ENCODE data around the gene ARHGAP15. TPM values are rescaled to one million over a fixed set of nuclear protein-coding genes. Genes with fewer than 3 reads are reported as not detected.

The ARHGAP15 gene
- total and polyA plus RNA-seq, 8 donors = 0.69 to 5.2 (median 1.5) TPM

DNA sequence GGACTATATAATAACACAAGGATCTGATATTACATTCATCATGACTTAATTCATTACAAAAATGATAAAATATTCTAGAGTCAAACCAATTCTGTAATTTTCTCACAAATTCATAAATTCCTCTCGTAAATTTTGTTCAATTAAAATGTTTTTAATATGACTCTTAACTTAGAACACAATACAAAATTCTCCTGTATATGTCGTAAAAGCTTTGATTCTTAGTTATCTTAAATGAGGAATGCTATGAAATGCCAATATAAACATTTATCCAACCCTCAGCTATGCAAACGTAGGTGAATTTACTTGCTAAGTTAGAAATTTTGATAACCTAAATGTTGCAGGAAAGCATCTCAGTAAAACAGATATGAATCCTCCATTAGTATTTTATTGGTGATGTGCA lies 28.9 kb downstream of the ARHGAP15 start:
- Histone ChIP-seq H3K27ac (no peak overlapping the region), H3K4me3 (no peak overlapping the region), H3K9me3 (no peaks in the 10 kb centered on the region), H3K36me3 (no peaks in the 10 kb centered on the region), H3K27me3 (peaks cover 0 to 8% (median 0%) of the 10 kb centered on the region in 4 donors), H3K4me1 (no peaks in the 10 kb centered on the region)
- DNase-seq = no peak
- WGBS, 2 donors = 36% methylated on average over 3 of the region's 3 CpGs
- no peak for FAIRE-seq
- intact Hi-C loops (cut with DNase I) = no loop called here
- no peak for ATAC-seq
- TF ChIP-seq, protein P1, sequence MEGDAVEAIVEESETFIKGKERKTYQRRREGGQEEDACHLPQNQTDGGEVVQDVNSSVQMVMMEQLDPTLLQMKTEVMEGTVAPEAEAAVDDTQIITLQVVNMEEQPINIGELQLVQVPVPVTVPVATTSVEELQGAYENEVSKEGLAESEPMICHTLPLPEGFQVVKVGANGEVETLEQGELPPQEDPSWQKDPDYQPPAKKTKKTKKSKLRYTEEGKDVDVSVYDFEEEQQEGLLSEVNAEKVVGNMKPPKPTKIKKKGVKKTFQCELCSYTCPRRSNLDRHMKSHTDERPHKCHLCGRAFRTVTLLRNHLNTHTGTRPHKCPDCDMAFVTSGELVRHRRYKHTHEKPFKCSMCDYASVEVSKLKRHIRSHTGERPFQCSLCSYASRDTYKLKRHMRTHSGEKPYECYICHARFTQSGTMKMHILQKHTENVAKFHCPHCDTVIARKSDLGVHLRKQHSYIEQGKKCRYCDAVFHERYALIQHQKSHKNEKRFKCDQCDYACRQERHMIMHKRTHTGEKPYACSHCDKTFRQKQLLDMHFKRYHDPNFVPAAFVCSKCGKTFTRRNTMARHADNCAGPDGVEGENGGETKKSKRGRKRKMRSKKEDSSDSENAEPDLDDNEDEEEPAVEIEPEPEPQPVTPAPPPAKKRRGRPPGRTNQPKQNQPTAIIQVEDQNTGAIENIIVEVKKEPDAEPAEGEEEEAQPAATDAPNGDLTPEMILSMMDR (IDR thresholded peaks at IDR 0.05) = no peak

GRCh38 chr2:143158551-143159485 lies 29.6 kb downstream of the ARHGAP15 start:
- Histone ChIP-seq H3K4me3 (no peak overlapping the region), H3K36me3 (no peaks in the 10 kb centered on the region)
- WGBS, 2 donors = 45 to 57% methylated on average over 10 of the region's 10 CpGs

DNA sequence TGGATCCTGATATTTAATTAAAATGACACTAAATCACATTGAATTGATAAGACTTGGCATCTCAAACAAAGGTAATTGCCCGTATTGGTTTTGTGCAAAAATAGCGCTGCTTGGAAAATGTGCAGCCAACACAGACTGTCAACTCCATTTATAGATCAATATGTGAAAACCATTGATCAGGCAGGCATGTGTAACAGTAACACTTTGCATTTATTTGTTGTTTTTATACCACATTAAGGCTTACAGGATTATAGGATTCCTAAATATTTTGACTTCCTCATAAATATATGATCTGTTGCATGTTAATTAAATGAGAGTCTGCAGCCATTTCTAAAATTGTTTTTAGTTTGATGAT lies 30.2 kb downstream of the ARHGAP15 start:
- Histone ChIP-seq H3K27me3 (peaks cover 0 to 8% (median 0%) of the 10 kb centered on the region in 4 donors), H3K27ac (no peak overlapping the region), H3K36me3 (no peaks in the 10 kb centered on the region), H3K9me3 (no peaks in the 10 kb centered on the region), H3K4me1 (no peaks in the 10 kb centered on the region), H3K4me3 (no peak overlapping the region)
- 17 to 18% methylated on average over 2 of the region's 2 CpGs for WGBS, 2 donors
- intact Hi-C loops (cut with DNase I) = no loop called here
- ATAC-seq (no peak), DNase-seq (no peak), FAIRE-seq (no peak)
- TF ChIP-seq, protein P1 (IDR thresholded peaks at IDR 0.05) = no peak

More at GRCh38 chr2:143158551-143159485, 29.6 kb downstream of the ARHGAP15 start:
- no peaks in the 10 kb centered on the region for H3K9me3 ChIP-seq
- TF ChIP-seq, protein P1 (IDR thresholded peaks at IDR 0.05) = no peak
- no peak overlapping the region for H3K27ac ChIP-seq
- H3K4me1 ChIP-seq = no peaks in the 10 kb centered on the region
- peaks cover 0 to 8% (median 0%) of the 10 kb centered on the region in 4 donors for H3K27me3 ChIP-seq
- ATAC-seq (no peak), FAIRE-seq (peak; percentile 57), DNase-seq (no peak)
- intact Hi-C loops (cut with DNase I) = no loop called here

- Histone ChIP-seq H3K36me3 (no peaks in the 10 kb centered on the region), H3K4me1 (no peaks in the 10 kb centered on the region), H3K4me3 (no peak overlapping the region), H3K27ac (no peak overlapping the region), H3K27me3 (peaks cover 0 to 8% (median 0%) of the 10 kb centered on the region in 4 donors), H3K9me3 (no peaks in the 10 kb centered on the region)
- TF ChIP-seq, protein P1 (IDR thresholded peaks at IDR 0.05) = no peak
- FAIRE-seq (no peak), DNase-seq (no peak), ATAC-seq (no peak)
- intact Hi-C loops (cut with DNase I) = no loop called here
- 43 to 62% methylated on average over 8 of the region's 8 CpGs for WGBS, 2 donors
These were observed 31.8 kb downstream of the ARHGAP15 start for GRCh38 chr2:143160732-143161707.
